Lung (tissue), 11 donors: ENCODE data around the gene TRIM16. TPM values are rescaled to one million over a fixed set of nuclear protein-coding genes. Genes with fewer than 3 reads are reported as not detected.
"Not testable (repeated sequence)": the region's sequence is repeated elsewhere in the genome, so short reads cannot be mapped to it uniquely, and the experiment has no call there.

ENCODE experiments used
- ATAC-seq: fragments of 200-7000 bp; cut with Tn5 transposase; one replicate; pipeline ENCODE4 v1.9.1; 2020; ENCODE audit warnings: moderate number of reproducible peaks; ENCODE audit not compliant: insufficient read depth, low FRiP score
- DNase-seq, 3 donors: peaks; one replicate each; pipeline ENCODE4 v3.0.0-alpha.2; 2013 to 2017
- H3K27ac ChIP-seq, 2 donors: one replicate each; pipeline ENCODE4 v1.5.1; 2013; ENCODE audit warnings: mild to moderate bottlenecking in 2 of 2, moderate library complexity in 2 of 2, control low read depth in 1 of 2, inconsistent platforms in 1 of 2, low read depth in 1 of 2, low read length in 1 of 2
- H3K27me3 ChIP-seq, 3 donors: one replicate each; pipeline ENCODE4 v1.5.1; 2013; ENCODE audit warnings: low read length in 2 of 3; ENCODE audit not compliant: control insufficient read depth in 3 of 3, insufficient read depth in 3 of 3
- H3K36me3 ChIP-seq, 4 donors: one replicate each; pipeline ENCODE4 v1.5.1; 2013; ENCODE audit warnings: low read length in 4 of 4, mild to moderate bottlenecking in 1 of 4, moderate library complexity in 1 of 4; ENCODE audit not compliant: control insufficient read depth in 4 of 4, insufficient read depth in 4 of 4
- H3K4me1 ChIP-seq, 5 donors: one replicate each; pipeline ENCODE4 v1.5.1; 2013; ENCODE audit warnings: low read length in 5 of 5, mild to moderate bottlenecking in 2 of 5, moderate library complexity in 1 of 5; ENCODE audit not compliant: control insufficient read depth in 5 of 5, insufficient read depth in 5 of 5
- H3K4me3 ChIP-seq: one replicate; pipeline ENCODE4 v1.5.1; 2013; ENCODE audit warnings: mild to moderate bottlenecking, control low read depth, moderate library complexity
- H3K9ac ChIP-seq, 2 donors: one replicate each; pipeline ENCODE4 v1.5.1; 2013; ENCODE audit warnings: low read length in 2 of 2, control low read depth in 1 of 2; ENCODE audit not compliant: insufficient read depth in 1 of 2
- H3K9me3 ChIP-seq, 4 donors: one replicate each; pipeline ENCODE4 v1.5.1; 2013; ENCODE audit warnings: low read length in 3 of 4, mild to moderate bottlenecking in 1 of 4, moderate library complexity in 1 of 4; ENCODE audit not compliant: control insufficient read depth in 4 of 4, insufficient read depth in 3 of 4
- WGBS, 2 donors: extraction: QIAGEN DNeasy Blood & Tissue Kit; methylation state at CpG; one replicate each; pipeline ENCODE4 v1.1.7; 2013; 5-methylcytosine and 5-hydroxymethylcytosine counted together
- polyA plus RNA-seq, 2 donors: library from polyadenylated mRNA; stranded (reverse); fragments of 200-250 nt; gene quantifications; one replicate each; pipeline ENCODE4 v1.2.1, GENCODE V29; 2013
- small RNA-seq: library from RNA; depleted of rRNA; stranded (forward); fragments of <200 nt; gene quantifications from one replicate; pipeline ENCODE3, GENCODE V24; 2014; ENCODE audit warnings: low replicate concordance
- total RNA-seq, 2 donors: library from RNA; depleted of rRNA in 1 of 2; stranded (reverse); fragments of >200 nt in 1 of 2; gene quantifications; one replicate each; pipeline ENCODE4 v1.2.1, GENCODE V29; 2014 to 2021
- donor health status: Bipolar disorder and iron deficiency.
- donor health status: healthy.
- donor health status: DM: yes; HTN: yes; CAD: no.

The TRIM16 gene
- total and polyA plus RNA-seq, 4 donors: 10.2 to 32.1 (median 21.0) TPM

DNA sequence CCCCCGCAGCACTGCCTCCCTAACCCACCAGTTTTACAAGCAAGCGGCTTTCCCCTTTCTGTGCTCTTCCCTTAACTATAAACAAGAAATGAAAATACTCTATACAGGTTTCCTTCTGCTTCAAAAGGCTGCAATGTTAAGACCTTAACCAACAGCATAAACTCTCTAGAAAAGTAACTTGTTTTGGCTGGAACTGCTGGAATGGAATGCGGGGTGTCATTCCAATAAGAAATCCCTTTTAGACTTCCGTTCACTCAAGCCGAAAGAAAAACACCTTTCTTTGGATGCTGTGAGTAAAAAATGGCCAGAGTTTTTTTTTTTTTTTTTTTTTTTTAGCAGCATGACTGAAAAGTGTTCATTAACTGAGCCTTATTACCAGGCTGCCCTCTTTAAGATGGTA is 92.1 kb downstream of the TRIM16 start:
- not testable (repeated sequence) for H3K36me3 ChIP-seq, H3K27ac ChIP-seq, H3K4me1 ChIP-seq, H3K4me3 ChIP-seq, H3K9me3 ChIP-seq, ATAC-seq, DNase-seq, H3K27me3 ChIP-seq, H3K9ac ChIP-seq
- WGBS, 2 donors: 38 to 41% methylated on average over 5 of the region's 5 CpGs

DNA sequence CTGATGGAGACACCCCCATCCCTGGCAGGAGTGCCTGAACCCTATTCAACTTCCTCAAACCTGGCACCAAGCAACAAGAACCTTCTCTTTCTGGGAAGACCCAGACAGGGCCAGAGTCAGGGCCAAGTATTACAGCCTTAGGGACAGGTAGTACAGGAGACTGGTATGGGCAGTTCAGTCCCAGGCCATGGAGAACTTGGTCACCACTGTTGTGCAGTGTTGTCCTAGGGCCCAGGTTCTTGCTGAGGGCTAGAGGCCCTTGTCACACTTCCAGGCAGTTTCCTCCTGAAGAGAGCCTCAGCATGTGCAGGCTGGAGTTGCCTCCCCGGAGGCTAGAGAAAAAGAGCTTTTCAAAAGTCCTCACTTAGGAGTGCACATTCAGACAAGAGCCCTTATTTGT is 93.3 kb downstream of the TRIM16 start:
- not testable (repeated sequence) for H3K9me3 ChIP-seq, H3K27me3 ChIP-seq, H3K4me3 ChIP-seq, ATAC-seq, H3K4me1 ChIP-seq, DNase-seq, H3K9ac ChIP-seq, H3K36me3 ChIP-seq, H3K27ac ChIP-seq
- WGBS, 2 donors: 41 to 85% methylated on average over 1 of the region's 1 CpG

DNA sequence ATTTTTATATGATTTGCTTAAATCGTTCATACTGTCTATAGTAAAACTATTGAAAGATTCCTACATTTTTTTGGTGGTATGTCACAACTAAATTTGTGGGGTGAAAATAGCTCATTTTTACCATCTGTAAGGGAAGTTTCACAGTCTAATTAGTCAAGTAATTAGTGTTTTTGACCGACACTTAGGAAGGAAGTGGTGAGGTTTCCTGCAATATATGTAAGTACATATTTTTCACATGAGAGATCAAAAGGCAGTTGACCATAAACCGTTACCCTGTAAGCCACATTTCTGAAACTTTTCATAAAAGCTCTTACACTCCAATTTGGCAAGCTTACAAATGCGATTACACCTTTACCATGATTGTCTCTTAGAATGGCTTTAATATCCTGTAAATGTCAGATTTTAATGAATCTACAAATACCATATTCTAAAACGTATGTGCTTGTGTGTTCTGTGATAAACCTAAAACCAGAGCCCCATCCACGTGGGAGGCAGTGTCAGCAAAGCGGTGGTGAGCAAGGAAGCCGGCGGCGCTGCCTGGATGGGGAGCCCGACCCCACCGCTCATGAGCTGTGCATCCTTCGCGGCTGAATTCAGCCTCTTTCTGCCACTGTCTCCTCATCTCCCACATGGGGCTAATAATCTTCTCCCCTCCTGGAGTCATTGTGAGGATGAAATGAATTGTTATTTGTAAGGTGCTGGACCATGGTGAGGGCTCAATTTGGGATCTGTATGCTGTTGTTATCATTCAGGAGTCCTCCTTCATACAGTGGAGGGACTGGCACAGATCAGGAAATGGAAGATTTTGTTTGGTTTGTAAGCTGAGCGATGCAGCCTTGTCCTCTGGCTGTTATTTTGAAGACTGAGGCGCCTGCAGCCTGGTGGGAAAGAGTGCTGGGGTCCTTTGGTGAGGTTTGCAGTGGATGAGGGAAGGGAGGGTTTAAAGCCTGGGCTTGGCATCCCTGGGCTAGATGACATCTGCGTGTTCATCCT is 94.3 kb downstream of the TRIM16 start:
- H3K9ac ChIP-seq, H3K9me3 ChIP-seq, ATAC-seq, H3K4me3 ChIP-seq, H3K36me3 ChIP-seq, DNase-seq, H3K27ac ChIP-seq, H3K27me3 ChIP-seq, H3K4me1 ChIP-seq: not testable (repeated sequence)
- 35 to 60% methylated on average over 12 to 13 of the region's 17 CpGs for WGBS, 2 donors

DNA sequence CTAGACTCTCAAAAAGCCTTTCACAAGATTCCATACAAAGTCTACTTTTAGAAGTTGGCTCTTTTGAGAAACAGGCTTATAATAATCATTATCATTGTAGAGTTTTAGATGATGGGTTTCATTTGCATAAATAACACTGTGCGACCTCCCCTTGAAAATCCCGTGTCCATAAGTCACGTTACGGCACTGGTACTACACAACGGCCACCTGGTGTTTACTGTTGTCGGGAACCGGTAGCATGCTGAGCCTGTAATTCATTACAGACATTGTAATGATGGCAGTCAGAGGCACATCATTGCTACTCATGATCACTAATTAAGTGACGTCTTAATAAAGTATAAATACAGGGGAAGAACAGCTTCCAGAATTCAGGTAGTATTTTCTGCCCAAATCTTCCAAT is 96.1 kb downstream of the TRIM16 start:
- WGBS, 2 donors: 84% methylated on average over 8 of the region's 8 CpGs
- not testable (repeated sequence) for H3K9me3 ChIP-seq, DNase-seq, H3K27me3 ChIP-seq, H3K4me1 ChIP-seq, H3K9ac ChIP-seq, H3K27ac ChIP-seq, H3K4me3 ChIP-seq, ATAC-seq, H3K36me3 ChIP-seq

DNA sequence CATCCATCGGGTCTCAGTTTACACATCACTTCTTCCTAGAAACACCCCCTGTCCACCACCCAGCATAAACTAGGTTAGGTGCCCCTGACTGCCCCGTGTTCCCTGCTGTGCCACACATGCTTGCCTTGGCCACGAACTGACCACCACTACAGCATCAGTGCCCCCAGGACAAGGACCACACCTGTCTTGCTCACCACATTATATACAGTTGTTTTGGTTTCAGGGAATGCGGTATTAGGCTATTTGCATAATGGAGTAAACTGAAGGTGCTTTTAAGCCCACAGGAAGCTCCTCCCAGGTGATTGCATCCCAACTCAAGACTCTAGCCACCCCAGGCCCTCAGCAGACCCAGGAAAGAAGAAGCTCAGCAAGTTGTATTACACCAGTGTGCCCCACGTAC is 100.8 kb downstream of the TRIM16 start:
- ATAC-seq, H3K4me1 ChIP-seq, H3K36me3 ChIP-seq, H3K27ac ChIP-seq, H3K9ac ChIP-seq, H3K9me3 ChIP-seq, H3K27me3 ChIP-seq, DNase-seq, H3K4me3 ChIP-seq: not testable (repeated sequence)
- 57 to 75% methylated on average over 2 to 3 of the region's 5 CpGs for WGBS, 2 donors

DNA sequence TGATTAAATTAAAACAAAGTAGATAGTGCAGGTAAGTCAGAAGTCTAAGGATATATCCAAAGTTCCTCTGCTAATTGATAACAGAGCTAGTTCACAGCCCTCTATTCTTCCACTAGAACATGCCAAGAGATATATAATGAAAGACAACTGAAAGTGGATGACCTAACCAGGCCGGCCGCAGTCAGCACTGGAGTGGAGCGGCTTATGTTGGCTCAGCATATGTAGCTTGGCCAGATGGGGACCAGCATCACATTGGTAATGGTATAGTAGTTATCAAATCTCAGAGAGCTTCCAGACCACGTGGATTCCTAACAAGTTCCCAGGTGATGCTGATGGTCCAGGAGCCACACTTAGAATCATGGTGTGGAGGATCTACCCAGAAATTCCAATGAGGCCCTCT is 102.6 kb downstream of the TRIM16 start:
- H3K27ac ChIP-seq, H3K4me3 ChIP-seq, H3K9ac ChIP-seq, H3K9me3 ChIP-seq, H3K36me3 ChIP-seq, H3K27me3 ChIP-seq, DNase-seq, H3K4me1 ChIP-seq, ATAC-seq: not testable (repeated sequence)
- WGBS, 2 donors: 100% methylated on average over 3 to 4 of the region's 4 CpGs

Small RNAs within 50 kb of the gene (small RNA-seq; reads per million reads assigned to genes)
- gene AC005838.1: not detected
- gene ZNF29P: not detected

Other genes starting within 250 kb of the TRIM16 start
- gene CDRT4, start 216.7 kb downstream of the TRIM16 start, total RNA-seq: 1 to 10 TPM; 8.6 to 8.7 TPM
- gene CDRT4, start 216.7 kb downstream of the TRIM16 start, polyA plus RNA-seq: 1 to 10 TPM in 1 of 2 donors, under 1 TPM in 1; 0.48 to 8.7 TPM
- gene TVP23C, start 120.8 kb downstream of the TRIM16 start, total RNA-seq: 10 to 100 TPM; 18.9 to 80.8 TPM
- gene TVP23C, start 120.8 kb downstream of the TRIM16 start, polyA plus RNA-seq: 1 to 10 TPM; 2.7 to 7.0 TPM
- gene FBXW10B, start 64.6 kb downstream of the TRIM16 start, total RNA-seq: 1 to 10 TPM in 1 of 2 donors, under 1 TPM in 1; 1.00 to 2.4 TPM
- 1 to 10 TPM; 1.3 to 1.4 TPM for gene FBXW10B, start 64.6 kb downstream of the TRIM16 start, polyA plus RNA-seq
- gene ZNF286A, start 15.4 kb upstream of the TRIM16 start, total RNA-seq: 10 to 100 TPM; 10.9 to 25.8 TPM
- 1 to 10 TPM; 3.8 TPM for gene ZNF286A, start 15.4 kb upstream of the TRIM16 start, polyA plus RNA-seq
- gene TBC1D26, start 48.0 kb upstream of the TRIM16 start, total RNA-seq: under 1 TPM; 0.34 TPM
- under 1 TPM; 0.09 to 0.30 TPM for gene TBC1D26, start 48.0 kb upstream of the TRIM16 start, polyA plus RNA-seq